Mucosa of stomach (tissue), 1 donor: ENCODE measurements around the gene SYT9.

Source experiments
- H3K27me3 ChIP-seq: one replicate; pipeline ENCODE4 v1.7.0; 2013; ENCODE audit warnings: mild to moderate bottlenecking, low read length; ENCODE audit not compliant: control insufficient read depth, insufficient read depth
- H3K36me3 ChIP-seq: one replicate; pipeline ENCODE4 v1.7.0; 2013; ENCODE audit warnings: low read length; ENCODE audit not compliant: control insufficient read depth, insufficient read depth
- H3K4me1 ChIP-seq: one replicate; pipeline ENCODE4 v1.7.0; 2013; ENCODE audit warnings: mild to moderate bottlenecking, low read length; ENCODE audit not compliant: control insufficient read depth, insufficient read depth
- H3K4me3 ChIP-seq: one replicate; pipeline ENCODE4 v1.7.0; 2013; ENCODE audit warnings: low read length
- H3K9ac ChIP-seq: one replicate; pipeline ENCODE4 v1.7.0; 2013; ENCODE audit warnings: mild to moderate bottlenecking, low read length, moderate library complexity
- H3K9me3 ChIP-seq: one replicate; pipeline ENCODE4 v1.7.0; 2013; ENCODE audit warnings: mild to moderate bottlenecking, low read length, moderate library complexity; ENCODE audit not compliant: control insufficient read depth
- donor health status: Pancreatic carcinoma.

The SYT9 gene

DNA sequence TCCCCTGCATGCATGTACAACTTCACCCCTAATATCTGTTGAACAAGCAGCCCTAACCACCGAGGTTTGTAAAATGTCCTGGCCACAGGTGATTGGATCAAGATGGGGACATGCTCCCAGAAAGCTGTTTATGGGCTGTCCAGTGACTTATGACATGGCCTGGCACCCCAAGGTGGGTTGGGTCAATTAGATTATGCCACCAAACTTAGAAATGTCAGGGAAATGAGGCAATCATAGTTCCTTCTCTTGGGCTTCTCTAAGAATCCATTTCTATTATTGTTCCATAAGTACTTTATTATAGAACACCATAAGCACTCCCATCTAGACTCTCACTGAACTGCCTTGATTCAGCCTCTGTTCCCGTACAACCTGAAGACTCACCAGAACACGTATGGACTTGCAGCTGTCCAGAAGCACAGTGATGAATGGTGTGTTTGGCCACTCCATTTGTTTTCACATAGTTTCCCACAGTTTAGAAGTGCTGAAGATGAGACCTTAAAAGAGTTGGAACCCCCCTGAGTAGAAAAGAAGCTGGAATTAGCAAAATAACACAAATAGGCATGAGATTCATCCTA lies 188.1 kb downstream of the SYT9 start:
- Histone ChIP-seq H3K36me3 (no peaks in the 10 kb centered on the region), H3K9me3 (no peaks in the 10 kb centered on the region), H3K4me3 (no peak overlapping the region), H3K9ac (no peak overlapping the region), H3K4me1 (no peaks in the 10 kb centered on the region), H3K27me3 (no peaks in the 10 kb centered on the region)

- no peaks in the 10 kb centered on the region for H3K27me3 ChIP-seq
- H3K4me1 ChIP-seq: no peaks in the 10 kb centered on the region
- H3K9ac ChIP-seq: no peak overlapping the region
- H3K36me3 ChIP-seq: no peaks in the 10 kb centered on the region
- no peak overlapping the region for H3K4me3 ChIP-seq
- no peaks in the 10 kb centered on the region for H3K9me3 ChIP-seq
Measured at GRCh38 chr11:7442588-7443215, 191.0 kb downstream of the SYT9 start.

DNA sequence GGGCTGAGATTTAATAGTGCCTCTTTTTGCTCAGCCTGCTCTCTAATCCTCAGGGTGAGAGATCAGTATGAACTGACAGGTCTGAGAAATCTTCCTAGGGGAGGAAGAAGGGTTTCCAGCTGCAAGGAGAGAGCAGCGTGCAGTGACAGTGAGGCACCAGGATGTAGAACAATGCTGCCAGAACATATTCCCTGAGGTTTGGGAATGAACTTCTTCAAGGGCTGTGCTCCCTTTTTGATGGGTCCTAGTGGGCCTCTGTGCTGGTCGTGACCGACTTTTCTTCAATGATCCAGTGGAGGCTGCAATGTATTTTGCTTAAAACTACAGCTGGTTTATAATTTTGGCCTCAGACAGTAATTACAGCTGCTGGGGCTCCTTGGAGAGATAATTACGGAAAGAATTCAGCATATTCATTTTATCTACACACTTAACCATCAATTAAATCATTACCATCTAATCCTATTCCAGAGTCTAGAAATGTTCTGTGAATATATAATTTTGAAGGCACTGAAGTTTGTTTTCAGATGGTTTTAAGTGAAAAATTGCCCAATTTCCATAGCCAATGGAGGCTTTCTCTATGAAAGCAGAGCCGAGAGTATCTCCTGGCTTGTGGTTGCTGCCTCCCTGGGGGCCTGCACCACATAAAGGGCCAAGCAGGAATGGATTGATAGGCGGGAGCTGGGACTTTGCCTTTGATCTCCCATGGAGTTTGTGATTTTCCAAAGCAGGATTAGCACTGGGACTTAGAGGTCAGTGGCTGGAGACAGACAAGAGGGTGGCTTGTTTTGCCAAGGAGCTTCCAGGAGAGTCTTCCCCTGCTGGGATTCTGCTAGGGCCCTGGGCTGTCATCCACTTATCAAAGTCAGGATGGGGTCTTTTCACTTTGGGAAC lies 192.6 kb downstream of the SYT9 start:
- Histone ChIP-seq H3K36me3 (no peaks in the 10 kb centered on the region), H3K9me3 (no peaks in the 10 kb centered on the region), H3K9ac (no peak overlapping the region), H3K4me1 (no peaks in the 10 kb centered on the region), H3K27me3 (no peaks in the 10 kb centered on the region), H3K4me3 (no peak overlapping the region)

DNA sequence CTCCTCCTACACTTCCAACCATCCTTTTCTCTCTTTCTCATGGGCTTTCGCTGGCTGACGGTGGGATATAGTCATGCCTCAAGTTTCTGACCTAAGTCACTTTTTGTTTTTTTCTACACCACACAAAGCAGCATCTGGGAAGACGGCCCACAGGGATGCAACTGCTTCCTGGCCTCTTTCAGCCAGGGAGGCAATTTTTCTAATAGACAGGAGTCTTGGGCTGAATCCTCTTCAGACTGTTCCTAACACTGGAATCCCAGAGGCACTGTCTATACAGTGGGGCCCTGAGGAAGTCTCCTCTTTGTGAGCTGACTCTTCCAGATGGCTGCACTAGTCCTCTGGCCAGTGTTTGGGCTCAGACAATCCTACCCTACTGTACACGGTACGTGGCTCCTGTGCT lies 193.9 kb downstream of the SYT9 start:
- Histone ChIP-seq H3K36me3 (no peaks in the 10 kb centered on the region), H3K9ac (no peak overlapping the region)

DNA sequence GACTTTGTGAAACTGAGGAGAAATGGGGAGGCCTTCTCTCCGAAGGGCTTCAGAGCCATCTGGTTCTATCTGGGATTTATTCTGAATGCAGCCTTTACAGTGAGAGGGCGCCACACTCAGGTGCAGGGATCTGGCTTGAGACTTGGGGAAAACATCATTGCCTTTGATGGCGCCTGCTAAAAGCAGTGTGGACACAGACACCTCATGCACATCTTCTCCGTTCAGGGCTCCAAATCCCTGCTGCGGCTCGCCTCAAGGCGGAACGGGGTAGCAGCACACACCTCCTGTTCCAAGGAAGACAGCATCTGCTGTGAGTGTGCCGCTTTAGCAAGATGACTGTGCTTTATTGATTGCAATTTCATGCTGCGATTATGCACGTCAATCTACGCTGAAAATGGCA lies 196.5 kb downstream of the SYT9 start:
- Histone ChIP-seq H3K9me3 (no peaks in the 10 kb centered on the region), H3K36me3 (no peaks in the 10 kb centered on the region)

More for the DNA sequence above, 193.9 kb downstream of the SYT9 start:
- no peaks in the 10 kb centered on the region for H3K27me3 ChIP-seq
- H3K9me3 ChIP-seq: no peaks in the 10 kb centered on the region
- H3K4me1 ChIP-seq: no peaks in the 10 kb centered on the region
- no peak overlapping the region for H3K4me3 ChIP-seq

GRCh38 chr11:7449211-7449840 lies 197.6 kb downstream of the SYT9 start:
- Histone ChIP-seq H3K36me3 (no peaks in the 10 kb centered on the region), H3K4me1 (no peaks in the 10 kb centered on the region), H3K9ac (no peak overlapping the region), H3K4me3 (no peak overlapping the region), H3K9me3 (no peaks in the 10 kb centered on the region), H3K27me3 (no peaks in the 10 kb centered on the region)

More for the DNA sequence above, 196.5 kb downstream of the SYT9 start:
- no peaks in the 10 kb centered on the region for H3K4me1 ChIP-seq
- no peak overlapping the region for H3K4me3 ChIP-seq
- no peak overlapping the region for H3K9ac ChIP-seq
- no peaks in the 10 kb centered on the region for H3K27me3 ChIP-seq

DNA sequence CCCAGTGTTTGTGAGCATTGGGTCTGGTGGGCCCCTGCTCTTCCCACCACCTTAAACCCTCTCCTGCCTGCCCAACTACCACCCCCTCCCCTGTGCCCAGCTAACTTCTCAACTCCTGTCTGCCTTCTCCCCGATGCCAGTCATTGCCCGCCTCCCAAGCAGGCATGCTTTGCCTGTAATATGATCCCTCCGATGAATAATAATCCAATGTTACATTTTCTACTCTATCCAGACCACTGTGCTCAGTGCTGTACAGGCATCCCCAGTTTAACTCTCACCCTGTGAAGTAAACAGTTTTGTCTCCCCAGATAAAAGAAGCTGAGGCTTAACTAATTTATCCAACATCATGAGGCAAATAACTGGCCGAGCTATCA lies 198.1 kb downstream of the SYT9 start:
- no peak overlapping the region for H3K9ac ChIP-seq
- no peaks in the 10 kb centered on the region for H3K4me1 ChIP-seq
- no peaks in the 10 kb centered on the region for H3K9me3 ChIP-seq
- no peak overlapping the region for H3K4me3 ChIP-seq
- no peaks in the 10 kb centered on the region for H3K36me3 ChIP-seq
- no peaks in the 10 kb centered on the region for H3K27me3 ChIP-seq

DNA sequence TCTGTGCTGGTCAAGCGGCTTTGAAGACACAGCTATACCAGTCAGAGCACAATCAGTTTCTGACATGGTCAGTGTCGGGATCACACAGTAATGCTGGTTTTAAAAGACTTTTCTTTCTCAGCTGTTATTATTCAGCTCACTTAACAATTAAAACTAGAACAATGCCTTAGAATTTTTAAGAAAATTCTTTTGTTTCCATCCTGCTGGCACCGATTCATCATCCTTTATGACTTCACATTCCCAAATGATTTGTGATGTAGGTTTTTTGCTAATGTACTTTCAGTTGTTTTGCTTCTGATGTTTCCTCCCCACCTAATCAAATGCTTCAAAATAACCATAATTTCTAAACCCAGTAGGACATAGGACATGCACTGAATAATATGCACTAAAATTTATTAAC lies 199.1 kb downstream of the SYT9 start:
- no peaks in the 10 kb centered on the region for H3K36me3 ChIP-seq
- H3K4me1 ChIP-seq: no peaks in the 10 kb centered on the region
- no peaks in the 10 kb centered on the region for H3K9me3 ChIP-seq
- H3K9ac ChIP-seq: no peak overlapping the region
- no peaks in the 10 kb centered on the region for H3K27me3 ChIP-seq
- H3K4me3 ChIP-seq: no peak overlapping the region

GRCh38 chr11:7451520-7451919 lies 199.8 kb downstream of the SYT9 start:
- H3K36me3 ChIP-seq: no peaks in the 10 kb centered on the region
- H3K4me1 ChIP-seq: no peaks in the 10 kb centered on the region
- H3K27me3 ChIP-seq: no peaks in the 10 kb centered on the region
- H3K4me3 ChIP-seq: no peak overlapping the region
- H3K9me3 ChIP-seq: no peaks in the 10 kb centered on the region
- H3K9ac ChIP-seq: no peak overlapping the region

DNA sequence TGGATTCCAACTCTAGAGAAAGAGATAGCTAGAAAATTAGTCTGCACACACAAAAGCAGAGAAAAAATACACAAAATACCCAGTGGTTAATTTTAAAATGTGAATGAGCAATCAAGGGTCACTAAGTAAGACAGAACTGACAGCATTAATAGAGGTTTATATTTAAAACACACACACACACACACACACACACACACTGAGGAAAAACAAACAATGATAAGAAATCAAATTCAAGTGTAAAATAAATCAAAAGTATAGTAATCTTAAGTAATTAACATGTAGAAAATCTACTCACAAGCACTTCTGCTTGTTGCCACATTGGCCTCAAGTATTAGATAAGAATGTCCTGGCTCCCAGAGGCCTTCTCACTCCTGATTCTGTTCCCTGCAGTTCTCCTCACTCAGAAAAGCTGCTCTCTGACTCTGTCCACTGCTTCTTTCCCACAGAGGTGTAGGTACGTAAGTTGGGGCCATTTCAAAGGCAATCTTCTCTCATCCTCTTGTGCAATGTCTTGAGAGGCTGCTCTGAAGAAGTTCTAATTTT lies 200.3 kb downstream of the SYT9 start:
- no peak overlapping the region for H3K9ac ChIP-seq

DNA sequence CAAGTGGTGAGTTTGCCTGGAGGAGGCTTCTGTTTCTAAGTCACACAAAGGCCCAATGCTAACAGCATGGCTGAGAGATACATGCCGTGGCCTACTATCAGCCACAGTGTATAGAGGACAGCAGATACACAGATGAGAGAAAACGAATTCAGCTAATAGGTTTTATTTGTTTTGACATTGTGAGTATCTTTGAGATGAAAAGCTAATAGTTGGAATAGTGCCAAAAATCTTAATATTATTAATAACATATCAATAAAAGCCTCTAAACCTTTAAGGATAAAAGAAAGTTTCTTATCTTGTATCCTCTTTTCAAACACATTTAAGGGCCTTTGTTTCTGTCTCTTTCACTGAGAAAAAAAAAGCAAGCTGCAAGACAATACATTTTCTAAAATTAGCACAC lies 203.2 kb downstream of the SYT9 start:
- no peaks in the 10 kb centered on the region for H3K4me1 ChIP-seq
- no peaks in the 10 kb centered on the region for H3K27me3 ChIP-seq
- H3K36me3 ChIP-seq: no peaks in the 10 kb centered on the region
- H3K9ac ChIP-seq: no peak overlapping the region
- no peaks in the 10 kb centered on the region for H3K9me3 ChIP-seq
- no peak overlapping the region for H3K4me3 ChIP-seq

More for the DNA sequence above, 200.3 kb downstream of the SYT9 start:
- H3K4me1 ChIP-seq: no peaks in the 10 kb centered on the region
- H3K9me3 ChIP-seq: no peaks in the 10 kb centered on the region
- H3K4me3 ChIP-seq: no peak overlapping the region
- H3K36me3 ChIP-seq: no peaks in the 10 kb centered on the region
- no peaks in the 10 kb centered on the region for H3K27me3 ChIP-seq

GRCh38 chr11:7457211-7457610 lies 205.5 kb downstream of the SYT9 start:
- Histone ChIP-seq H3K4me3 (no peak overlapping the region), H3K4me1 (no peaks in the 10 kb centered on the region), H3K9me3 (no peaks in the 10 kb centered on the region), H3K9ac (no peak overlapping the region), H3K27me3 (no peaks in the 10 kb centered on the region), H3K36me3 (no peaks in the 10 kb centered on the region)
